BLaER1 (cell line): Measurements from ENCODE around the gene IFITM2.
"Not testable (repeated sequence)": the region's sequence is repeated elsewhere in the genome, so short reads cannot be mapped to it uniquely, and the experiment has no call there.

Experiments used
- H3K27ac ChIP-seq: shearing (Covaris generic); formaldehyde crosslinking; 2 replicates; pipeline ENCODE4 v1.8.1; 2022
- H3K27me3 ChIP-seq: shearing (Covaris generic); formaldehyde crosslinking; 2 replicates; pipeline ENCODE4 v1.8.1; 2022
- H3K36me3 ChIP-seq: shearing (Covaris generic); formaldehyde crosslinking; 2 replicates; pipeline ENCODE4 v1.8.1; 2022
- H3K4me1 ChIP-seq: shearing (Covaris generic); formaldehyde crosslinking; 2 replicates; pipeline ENCODE4 v1.8.1; 2022
- H3K4me2 ChIP-seq: shearing (Covaris generic); formaldehyde crosslinking; 2 replicates; pipeline ENCODE4 v1.8.1; 2022
- H3K4me3 ChIP-seq: shearing (Covaris generic); formaldehyde crosslinking; 2 replicates; pipeline ENCODE4 v1.8.1; 2022
- H3K9ac ChIP-seq: shearing (Covaris generic); formaldehyde crosslinking; 2 replicates; pipeline ENCODE4 v1.8.1; 2022
- H3K9me3 ChIP-seq: shearing (Covaris generic); formaldehyde crosslinking; 2 replicates; pipeline ENCODE4 v1.8.1; 2022
- H4K20me1 ChIP-seq: shearing (Covaris generic); formaldehyde crosslinking; 2 replicates; pipeline ENCODE4 v1.8.1; 2022
- Cebpa-rat ChIP-seq: shearing (Covaris generic); IDR thresholded peaks from 2 replicates; pipeline ENCODE4 v1.8.1; 2022

Gene IFITM2

GRCh38 chr11:324156-324555 lies 16.5 kb downstream of the IFITM2 start:
- no peak overlapping the region for H3K4me3 ChIP-seq
- no peaks in the 10 kb centered on the region for H3K36me3 ChIP-seq
- peak overlapping the region; percentile 58 for H3K4me2 ChIP-seq
- TF ChIP-seq Cebpa-rat, result no peak
- H3K27me3 ChIP-seq, result no peaks in the 10 kb centered on the region
- H3K9ac ChIP-seq, result peak overlapping the region; percentile 8; the same call in 1 of the 2 replicates
- peaks cover 68% of the 10 kb centered on the region for H3K4me1 ChIP-seq
- no peaks in the 10 kb centered on the region for H4K20me1 ChIP-seq
- no peaks in the 10 kb centered on the region for H3K9me3 ChIP-seq
- H3K27ac ChIP-seq, result 0 out of 2 replicates have a peak overlapping the region, but pooled peaks have one; percentile 22

GRCh38 chr11:324593-325517 lies 17.2 kb downstream of the IFITM2 start:
- peak overlapping the region; percentile 8; the same call in 1 of the 2 replicates for H3K9ac ChIP-seq

GRCh38 chr11:325796-326591 lies 18.4 kb downstream of the IFITM2 start:
- H3K4me2 ChIP-seq, result peak overlapping the region; percentile 91
- H3K4me3 ChIP-seq, result peak overlapping the region; percentile 40
- no peaks in the 10 kb centered on the region for H3K9me3 ChIP-seq
- H3K9ac ChIP-seq, result peak overlapping the region; percentile 76
- no peaks in the 10 kb centered on the region for H3K36me3 ChIP-seq
- H3K27me3 ChIP-seq, result no peaks in the 10 kb centered on the region
- no peaks in the 10 kb centered on the region for H4K20me1 ChIP-seq
- H3K27ac ChIP-seq, result peak overlapping the region; percentile 93
- peaks cover 71% of the 10 kb centered on the region for H3K4me1 ChIP-seq
- no peak for TF ChIP-seq Cebpa-rat

More at GRCh38 chr11:324593-325517, 17.2 kb downstream of the IFITM2 start:
- Histone ChIP-seq H3K4me2 (peak overlapping the region; percentile 58), H3K4me1 (peaks cover 68% of the 10 kb centered on the region), H3K27ac (0 out of 2 replicates have a peak overlapping the region, but pooled peaks have one; percentile 22)
- not testable (repeated sequence) for H3K9me3 ChIP-seq, H3K27me3 ChIP-seq, H3K4me3 ChIP-seq, H4K20me1 ChIP-seq, H3K36me3 ChIP-seq

- H3K27me3 ChIP-seq, result no peaks in the 10 kb centered on the region
- peak overlapping the region; percentile 93 for H3K27ac ChIP-seq
- peak overlapping the region; percentile 40 for H3K4me3 ChIP-seq
These were observed 18.9 kb downstream of the IFITM2 start for GRCh38 chr11:326592-326841.

GRCh38 chr11:326842-327580 lies 19.4 kb downstream of the IFITM2 start:
- TF ChIP-seq Cebpa-rat, result no peak
- peak overlapping the region; percentile 76 for H3K9ac ChIP-seq
- H3K4me2 ChIP-seq, result peak overlapping the region; percentile 91
- H3K4me1 ChIP-seq, result peaks cover 81% of the 10 kb centered on the region
- H3K9me3 ChIP-seq, result no peaks in the 10 kb centered on the region
- no peaks in the 10 kb centered on the region for H3K27me3 ChIP-seq
- peak overlapping the region; percentile 93 for H3K27ac ChIP-seq
- no peaks in the 10 kb centered on the region for H3K36me3 ChIP-seq
- H4K20me1 ChIP-seq, result no peaks in the 10 kb centered on the region
- peak overlapping the region; percentile 40 for H3K4me3 ChIP-seq

More at GRCh38 chr11:326592-326841, 18.9 kb downstream of the IFITM2 start:
- peaks cover 76% of the 10 kb centered on the region for H3K4me1 ChIP-seq
- no peak for TF ChIP-seq Cebpa-rat
- H3K9me3 ChIP-seq, result no peaks in the 10 kb centered on the region
- no peaks in the 10 kb centered on the region for H3K36me3 ChIP-seq
- H3K9ac ChIP-seq, result peak overlapping the region; percentile 76
- H4K20me1 ChIP-seq, result no peaks in the 10 kb centered on the region
- H3K4me2 ChIP-seq, result peak overlapping the region; percentile 91

- no peaks in the 10 kb centered on the region for H4K20me1 ChIP-seq
- peak overlapping the region; percentile 91 for H3K4me2 ChIP-seq
- no peak for TF ChIP-seq Cebpa-rat
- no peaks in the 10 kb centered on the region for H3K9me3 ChIP-seq
- peak overlapping the region; percentile 76 for H3K9ac ChIP-seq
- H3K27me3 ChIP-seq, result no peaks in the 10 kb centered on the region
- peak overlapping the region; percentile 93 for H3K27ac ChIP-seq
- H3K4me3 ChIP-seq, result peak overlapping the region; percentile 40
- H3K36me3 ChIP-seq, result no peaks in the 10 kb centered on the region
- peaks cover 87% of the 10 kb centered on the region for H3K4me1 ChIP-seq
These were observed 19.9 kb downstream of the IFITM2 start for GRCh38 chr11:327581-327923.

GRCh38 chr11:328012-328411 lies 20.4 kb downstream of the IFITM2 start:
- no peak for TF ChIP-seq Cebpa-rat
- Histone ChIP-seq H3K9ac (peak overlapping the region; percentile 76), H3K4me2 (peak overlapping the region; percentile 91)

GRCh38 chr11:328516-329100 lies 21.0 kb downstream of the IFITM2 start:
- H3K4me2 ChIP-seq, result peak overlapping the region; percentile 91
- peaks cover 94% of the 10 kb centered on the region for H3K4me1 ChIP-seq
- H3K4me3 ChIP-seq, H3K36me3 ChIP-seq, H3K9me3 ChIP-seq, H4K20me1 ChIP-seq, H3K27me3 ChIP-seq, H3K9ac ChIP-seq: not testable (repeated sequence)
- peak overlapping the region; percentile 93 for H3K27ac ChIP-seq

More at GRCh38 chr11:328012-328411, 20.4 kb downstream of the IFITM2 start:
- H3K9me3 ChIP-seq, result 0 out of 2 replicates have a peak, but pooled peaks cover 3% of the 10 kb centered on the region
- no peaks in the 10 kb centered on the region for H3K36me3 ChIP-seq
- no peaks in the 10 kb centered on the region for H4K20me1 ChIP-seq
- peaks cover 91% of the 10 kb centered on the region for H3K4me1 ChIP-seq
- H3K27me3 ChIP-seq, result no peaks in the 10 kb centered on the region
- peak overlapping the region; percentile 93 for H3K27ac ChIP-seq
- H3K4me3 ChIP-seq, result peak overlapping the region; percentile 28; the same call in 1 of the 2 replicates

- Histone ChIP-seq H3K4me2 (peak overlapping the region; percentile 91), H3K4me1 (peaks cover 90% of the 10 kb centered on the region), H3K9ac (no peak overlapping the region; the same call in 1 of the 2 replicates), H3K36me3 (no peaks in the 10 kb centered on the region), H4K20me1 (no peaks in the 10 kb centered on the region), H3K4me3 (no peak overlapping the region), H3K27me3 (no peaks in the 10 kb centered on the region), H3K9me3 (0 out of 2 replicates have a peak, but pooled peaks cover 6% of the 10 kb centered on the region), H3K27ac (peak overlapping the region; percentile 74)
- TF ChIP-seq Cebpa-rat, result no peak
These were observed 22.3 kb downstream of the IFITM2 start for GRCh38 chr11:329886-330253.
